Measurements from ENCODE around the gene CHST14. TPM values are rescaled to one million over a fixed set of nuclear protein-coding genes. Genes with fewer than 3 reads are reported as not detected.
A peak's percentile ranks its signal among the peaks of the same experiment; 100 is the strongest.

The CHST14 gene
- polyA plus RNA-seq, 3 donors: 30.8 to 41.1 (median 33.0) TPM

GRCh38 chr15:40508216-40508615, 37.4 kb downstream of the CHST14 start:
- DNase-seq (ENCODE audit: extremely low read depth in 1 of 11, low read depth in 9 of 11, low spot score in 4 of 11): no peak

DNA sequence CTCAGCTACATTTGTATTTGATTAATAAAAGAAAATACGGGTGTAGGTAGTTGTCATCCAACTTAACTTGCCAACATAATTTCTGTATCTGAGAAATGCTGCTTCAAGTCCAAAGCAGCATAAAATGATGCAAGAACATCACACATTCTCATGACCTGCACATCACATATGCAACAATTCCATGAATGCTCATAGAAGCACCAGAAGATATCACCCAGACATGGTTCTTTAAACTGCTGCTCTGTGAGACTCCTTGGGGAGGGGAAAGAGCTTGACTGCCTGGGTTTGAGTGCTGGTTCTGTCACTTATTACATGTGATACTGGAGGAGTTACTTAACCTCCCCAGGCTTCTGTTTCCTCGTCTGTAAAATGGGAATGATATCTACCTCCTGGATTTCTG, 39.4 kb downstream of the CHST14 start:
- DNase-seq (ENCODE audit: extremely low read depth in 1 of 11, low read depth in 9 of 11, low spot score in 4 of 11): no peak

DNA sequence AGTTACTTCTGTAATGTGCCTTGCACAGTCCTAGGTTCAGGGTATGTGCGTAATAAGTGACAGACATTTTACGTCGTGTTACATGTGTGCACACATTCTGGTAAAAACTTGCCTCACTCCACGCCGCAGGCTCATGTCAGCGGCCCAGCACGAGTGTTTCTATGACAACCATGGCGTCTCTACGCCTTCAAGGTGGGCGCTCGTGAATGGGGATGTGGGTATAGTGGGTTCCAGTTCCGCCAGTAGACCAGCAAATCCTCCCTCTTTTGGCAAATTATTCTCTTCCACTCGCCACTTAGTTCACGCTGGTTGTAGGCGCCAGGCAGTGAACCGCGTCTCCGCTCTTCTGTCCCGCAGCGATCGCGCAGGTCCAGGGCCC, 40.3 kb downstream of the CHST14 start:
- peak in 3 of 11 donors; percentile 7 to 16 (median 9) for DNase-seq (ENCODE audit: extremely low read depth in 1 of 11, low read depth in 9 of 11, low spot score in 4 of 11)

- peak in 7 of 11 donors; percentile 34 to 60 (median 48) for DNase-seq (ENCODE audit: extremely low read depth in 1 of 11, low read depth in 9 of 11, low spot score in 4 of 11)
These were observed 40.8 kb downstream of the CHST14 start for GRCh38 chr15:40511472-40512133.

GRCh38 chr15:40512440-40512839, 41.7 kb downstream of the CHST14 start:
- DNase-seq (ENCODE audit: extremely low read depth in 1 of 11, low read depth in 9 of 11, low spot score in 4 of 11): no peak

- no peak for DNase-seq (ENCODE audit: extremely low read depth in 1 of 11, low read depth in 9 of 11, low spot score in 4 of 11)
These were observed 42.8 kb downstream of the CHST14 start for GRCh38 chr15:40513609-40514008.

- DNase-seq (ENCODE audit: extremely low read depth in 1 of 11, low read depth in 9 of 11, low spot score in 4 of 11): no peak
These were observed 45.5 kb downstream of the CHST14 start for GRCh38 chr15:40516322-40516721.

Other genes starting within 250 kb of the CHST14 start
- 1 to 10 TPM; 4.5 to 6.7 (median 6.1) TPM for gene PAK6, start 231.9 kb upstream of the CHST14 start, polyA plus RNA-seq (ENCODE audit: insufficient read length in 3 of 3)
- under 1 TPM in 2 of 3 donors, not detected in 1; 0.17 to 0.32 TPM for gene ANKRD63, start 187.9 kb upstream of the CHST14 start, polyA plus RNA-seq (ENCODE audit: insufficient read length in 3 of 3)
- gene PLCB2, start 163.0 kb upstream of the CHST14 start, polyA plus RNA-seq (ENCODE audit: insufficient read length in 3 of 3): 10 to 100 TPM in 2 of 3 donors, 1 to 10 TPM in 1; 5.8 to 11.6 (median 10.4) TPM
- 10 to 100 TPM; 16.9 to 18.0 (median 17.3) TPM for gene INAFM2, start 147.3 kb upstream of the CHST14 start, polyA plus RNA-seq (ENCODE audit: insufficient read length in 3 of 3)
- 10 to 100 TPM in 1 of 3 donors, 1 to 10 TPM in 2; 3.5 to 10.4 (median 5.0) TPM for gene CCDC9B, start 130.0 kb upstream of the CHST14 start, polyA plus RNA-seq (ENCODE audit: insufficient read length in 3 of 3)
- gene PHGR1, start 120.0 kb upstream of the CHST14 start, polyA plus RNA-seq (ENCODE audit: insufficient read length in 3 of 3): not detected
- under 1 TPM; 0.42 to 0.92 (median 0.50) TPM for gene DISP2, start 112.8 kb upstream of the CHST14 start, polyA plus RNA-seq (ENCODE audit: insufficient read length in 3 of 3)
- 10 to 100 TPM; 27.9 to 34.6 (median 33.8) TPM for gene KNSTRN, start 88.3 kb upstream of the CHST14 start, polyA plus RNA-seq (ENCODE audit: insufficient read length in 3 of 3)
- 10 to 100 TPM; 74.5 to 94.5 (median 76.0) TPM for gene IVD, start 65.2 kb upstream of the CHST14 start, polyA plus RNA-seq (ENCODE audit: insufficient read length in 3 of 3)
- gene BAHD1, start 30.0 kb upstream of the CHST14 start, polyA plus RNA-seq (ENCODE audit: insufficient read length in 3 of 3): 10 to 100 TPM; 20.6 to 26.2 (median 23.6) TPM
- 10 to 100 TPM; 28.6 to 34.0 (median 32.0) TPM for gene CCDC32, start 94.1 kb downstream of the CHST14 start, polyA plus RNA-seq (ENCODE audit: insufficient read length in 3 of 3)
- 10 to 100 TPM; 10.1 to 13.3 (median 12.8) TPM for gene RPUSD2, start 98.3 kb downstream of the CHST14 start, polyA plus RNA-seq (ENCODE audit: insufficient read length in 3 of 3)
- 10 to 100 TPM; 19.0 to 25.6 (median 20.4) TPM for gene KNL1, start 123.3 kb downstream of the CHST14 start, polyA plus RNA-seq (ENCODE audit: insufficient read length in 3 of 3)
- 10 to 100 TPM; 10.4 to 17.6 (median 17.3) TPM for gene RAD51, start 224.2 kb downstream of the CHST14 start, polyA plus RNA-seq (ENCODE audit: insufficient read length in 3 of 3)